ENCODE measurements around the gene BMP5.

GRCh38 chr6:55822815-55823214 lies 52.6 kb downstream of the BMP5 start:
- TF ChIP-seq CTCF (IDR thresholded peaks at IDR 0.05) (no peak), POLR2A (IDR thresholded peaks at IDR 0.05) (no peak)
